Body of pancreas (tissue), 4 donors: ENCODE data around the gene TTC21B.

Source experiments
- POLR2A ChIP-seq, 3 donors: fragments of 450-650 bp; IDR thresholded peaks; one replicate each; pipeline ENCODE4 v1.6.1; 2016; ENCODE audit warnings: antibody characterized with exemption in 3 of 3, mild to moderate bottlenecking in 2 of 3
- TF ChIP-seq, protein P1 (sequence below), 7 experiments: fragments of 450-650 bp in 4 of 7; fragments of 200-600 bp in 3 of 7; sonication (generic) in 3 of 7; IDR thresholded peaks; one replicate each; pipeline ENCODE4 v1.5.1; 2016 to 2019; ENCODE audit warnings: antibody characterized with exemption in 7 of 7

DNA sequence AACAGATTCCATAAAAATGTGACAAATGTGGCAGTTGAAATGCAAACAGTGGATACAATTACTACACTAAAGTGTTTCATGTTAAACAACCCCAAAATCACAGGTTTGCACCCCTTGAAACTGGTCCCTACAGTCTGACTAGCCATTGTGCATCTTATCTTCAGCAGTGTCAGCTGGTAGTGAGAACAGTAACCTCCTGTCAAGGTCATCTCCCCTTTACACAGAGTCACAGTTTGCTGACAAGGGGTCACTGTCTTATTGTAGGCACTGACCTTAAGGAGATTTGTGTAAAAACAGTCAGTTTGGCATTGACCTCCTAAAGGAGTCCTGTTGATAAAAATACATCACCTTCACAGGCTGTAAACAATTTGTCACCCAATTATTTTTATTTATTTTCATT is 37.3 kb upstream of the TTC21B start:
- no peak for TF ChIP-seq POLR2A (IDR thresholded peaks at IDR 0.05)
- TF ChIP-seq, protein P1, sequence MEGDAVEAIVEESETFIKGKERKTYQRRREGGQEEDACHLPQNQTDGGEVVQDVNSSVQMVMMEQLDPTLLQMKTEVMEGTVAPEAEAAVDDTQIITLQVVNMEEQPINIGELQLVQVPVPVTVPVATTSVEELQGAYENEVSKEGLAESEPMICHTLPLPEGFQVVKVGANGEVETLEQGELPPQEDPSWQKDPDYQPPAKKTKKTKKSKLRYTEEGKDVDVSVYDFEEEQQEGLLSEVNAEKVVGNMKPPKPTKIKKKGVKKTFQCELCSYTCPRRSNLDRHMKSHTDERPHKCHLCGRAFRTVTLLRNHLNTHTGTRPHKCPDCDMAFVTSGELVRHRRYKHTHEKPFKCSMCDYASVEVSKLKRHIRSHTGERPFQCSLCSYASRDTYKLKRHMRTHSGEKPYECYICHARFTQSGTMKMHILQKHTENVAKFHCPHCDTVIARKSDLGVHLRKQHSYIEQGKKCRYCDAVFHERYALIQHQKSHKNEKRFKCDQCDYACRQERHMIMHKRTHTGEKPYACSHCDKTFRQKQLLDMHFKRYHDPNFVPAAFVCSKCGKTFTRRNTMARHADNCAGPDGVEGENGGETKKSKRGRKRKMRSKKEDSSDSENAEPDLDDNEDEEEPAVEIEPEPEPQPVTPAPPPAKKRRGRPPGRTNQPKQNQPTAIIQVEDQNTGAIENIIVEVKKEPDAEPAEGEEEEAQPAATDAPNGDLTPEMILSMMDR (IDR thresholded peaks at IDR 0.05): no peak
